A549 (cell line): ENCODE data around the gene GRIK4. TPM values are rescaled to one million over a fixed set of nuclear protein-coding genes. Genes with fewer than 3 reads are reported as not detected.

Experiments
- ATAC-seq, 2 experiments: fragments of 200-7000 bp in 1 of 2; fragments of >200 bp in 1 of 2; cut with Nextera tagmentation in 1 of 2; cut with Tn5 transposase in 1 of 2; 3 replicates each; pipeline versions ENCODE4 v1.8.0 to v1.9.1; 2018 to 2020; ENCODE audit warnings: mild to moderate bottlenecking in 1 of 2, moderate library complexity in 1 of 2
- CTCF ChIA-PET: fragments of 300-600 bp; sonication (Branson Sonifier 250); formaldehyde crosslinking; extraction: SDS; loops from one replicate; lab custom pipeline; 2021; ENCODE audit warnings: antibody characterized with exemption, inconsistent platforms; lab: Yijun Ruan, JAX
- POLR2A ChIA-PET: fragments of 350-600 bp; formaldehyde crosslinking; extraction: SDS; loops from one replicate; lab custom pipeline; 2021; ENCODE audit warnings: antibody characterized with exemption, inconsistent platforms; lab: Yijun Ruan, JAX
- DNase-seq, 2 experiments: peaks; one replicate each; pipeline versions ENCODE4 v3.0.0 to v3.0.0-alpha.2; 2011 to 2016; ENCODE audit warnings: low read depth in 1 of 2, low spot score in 1 of 2
- FAIRE-seq: peaks from 2 replicates; lab custom pipeline; 2011; peaks lifted over from hg19 to GRCh38; lab: Jason Lieb, UNC
- H3K27ac ChIP-seq, 2 experiments: fragments of >200 bp; sonication (Bioruptor Twin); formaldehyde crosslinking; 3 replicates each; pipeline ENCODE4 v1.5.1; 2016 to 2017
- H3K4me1 ChIP-seq: fragments of >200 bp; sonication (Bioruptor Twin); formaldehyde crosslinking; 3 replicates; pipeline ENCODE4 v1.6.1; 2016
- H3K4me2 ChIP-seq: fragments of >200 bp; sonication (Bioruptor Twin); formaldehyde crosslinking; 3 replicates; pipeline ENCODE4 v1.6.1; 2016
- H3K4me3 ChIP-seq: fragments of >200 bp; sonication (Bioruptor Twin); formaldehyde crosslinking; 3 replicates; pipeline ENCODE4 v1.5.1; 2016
- H3K9me3 ChIP-seq: fragments of >200 bp; sonication (Bioruptor Twin); formaldehyde crosslinking; 3 replicates; pipeline ENCODE4 v1.6.1; 2016
- BCL3 ChIP-seq: fragments of >200 bp; sonication (Bioruptor Twin); formaldehyde crosslinking; IDR thresholded peaks from 3 replicates; pipeline ENCODE4 v1.6.1; 2016
- CHD2 ChIP-seq: fragments of 150-350 bp; IDR thresholded peaks from 2 replicates; pipeline ENCODE4 v1.6.1; 2014; ENCODE audit warnings: low read length; ENCODE audit not compliant: partially characterized antibody
- E2F6 ChIP-seq: IDR thresholded peaks from 2 replicates; pipeline ENCODE4 v1.6.1; 2012; ENCODE audit warnings: low read depth, borderline replicate concordance
- EHMT2 ChIP-seq: fragments of 200-600 bp; sonication (generic); IDR thresholded peaks from 2 replicates; pipeline ENCODE4 v1.6.1; 2016; ENCODE audit warnings: antibody characterized with exemption, low read depth, mild to moderate bottlenecking, moderate library complexity
- EP300 ChIP-seq, 2 experiments: fragments of >200 bp; sonication (Bioruptor Twin); formaldehyde crosslinking; IDR thresholded peaks; 2 replicates in 1 of 2; 3 replicates in 1 of 2; pipeline ENCODE4 v1.6.1; 2016 to 2017
- ESRRA ChIP-seq: fragments of 150-350 bp; IDR thresholded peaks from 2 replicates; pipeline ENCODE4 v1.6.1; 2014; ENCODE audit warnings: mild to moderate bottlenecking, low read length, borderline replicate concordance
- FOSL2 ChIP-seq, 2 experiments: fragments of 450-650 bp in 1 of 2; fragments of >200 bp in 1 of 2; sonication (Bioruptor Twin) in 1 of 2; formaldehyde crosslinking; IDR thresholded peaks; 2 replicates each; pipeline versions ENCODE4 v1.5.0 to v1.6.1; 2016 to 2020; ENCODE audit warnings: mild to moderate bottlenecking in 1 of 2, moderate library complexity in 1 of 2
- FOXS1 ChIP-seq: fragments of 250-450 bp; sonication (Bioruptor Pico); IDR thresholded peaks from 2 replicates; pipeline ENCODE4 v1.5.0; 2020; ENCODE audit warnings: mild to moderate bottlenecking, moderate library complexity
- HEYL ChIP-seq: fragments of 250-450 bp; sonication (Bioruptor Pico); IDR thresholded peaks from 2 replicates; pipeline ENCODE4 v1.8.0; 2021; ENCODE audit warnings: mild to moderate bottlenecking, moderate library complexity
- HOXB13 ChIP-seq: fragments of 250-450 bp; sonication (Bioruptor Pico); IDR thresholded peaks from 2 replicates; pipeline ENCODE4 v1.5.0; 2020; ENCODE audit warnings: low read depth, mild to moderate bottlenecking, moderate library complexity
- KDM1A ChIP-seq: fragments of 200-600 bp; sonication (generic); IDR thresholded peaks from 2 replicates; pipeline ENCODE4 v1.6.1; 2016; ENCODE audit warnings: low read depth, mild to moderate bottlenecking
- KDM5A ChIP-seq: fragments of 200-600 bp; sonication (generic); IDR thresholded peaks from 2 replicates; pipeline ENCODE4 v1.6.1; 2016; ENCODE audit warnings: antibody characterized with exemption, mild to moderate bottlenecking
- MAFK ChIP-seq: fragments of 450-650 bp; IDR thresholded peaks from 2 replicates; pipeline ENCODE4 v1.6.1; 2014; ENCODE audit not compliant: partially characterized antibody
- MYC ChIP-seq: IDR thresholded peaks from 2 replicates; pipeline ENCODE4 v1.6.1; 2012; ENCODE audit warnings: mild to moderate bottlenecking, inconsistent platforms, low read length, improper control_type of control experiment, borderline replicate concordance
- NFE2L2 ChIP-seq: fragments of 150-350 bp; conservative IDR thresholded peaks from 2 replicates; pipeline ENCODE4 v1.6.1; 2014; ENCODE audit warnings: low read length
- NPAS2 ChIP-seq: fragments of 250-450 bp; sonication (Bioruptor Pico); IDR thresholded peaks from 2 replicates; pipeline ENCODE4 v1.8.0; 2022; ENCODE audit warnings: mild to moderate bottlenecking, moderate library complexity, borderline replicate concordance
- PHF8 ChIP-seq: fragments of 200-600 bp; sonication (generic); IDR thresholded peaks from 2 replicates; pipeline ENCODE4 v1.6.1; 2016; ENCODE audit warnings: low read depth, mild to moderate bottlenecking, antibody characterized with exemption, moderate library complexity, borderline replicate concordance
- POLR2A ChIP-seq: IDR thresholded peaks from 2 replicates; pipeline ENCODE4 v1.6.1; 2012; ENCODE audit warnings: mild to moderate bottlenecking, low read length
- POLR2AphosphoS2 ChIP-seq: conservative IDR thresholded peaks from 2 replicates; pipeline ENCODE4 v1.6.1; 2012; ENCODE audit warnings: low read length, improper control_type of control experiment, inconsistent platforms
- RCOR1 ChIP-seq: fragments of 150-350 bp; IDR thresholded peaks from 2 replicates; pipeline ENCODE4 v1.6.1; 2014; ENCODE audit warnings: antibody characterized with exemption, low read length, low read depth
- RNF2 ChIP-seq: fragments of 200-600 bp; sonication (generic); IDR thresholded peaks from 2 replicates; pipeline ENCODE4 v1.6.1; 2016; ENCODE audit warnings: low read depth, mild to moderate bottlenecking, antibody characterized with exemption, moderate library complexity, borderline replicate concordance
- SMC3 ChIP-seq: fragments of >200 bp; sonication (Bioruptor Twin); formaldehyde crosslinking; IDR thresholded peaks from 3 replicates; pipeline ENCODE4 v1.6.1; 2018; ENCODE audit warnings: inconsistent platforms
- TFCP2L1 ChIP-seq: fragments of 250-450 bp; sonication (Bioruptor Pico); IDR thresholded peaks from 2 replicates; pipeline ENCODE4 v1.5.0; 2021; ENCODE audit warnings: mild to moderate bottlenecking
- ZNF302 ChIP-seq: fragments of 250-450 bp; sonication (Bioruptor Pico); IDR thresholded peaks from 2 replicates; pipeline ENCODE4 v1.9.0; 2021; ENCODE audit warnings: inconsistent platforms, mild to moderate bottlenecking, moderate library complexity
- ZSCAN20 ChIP-seq: fragments of 250-450 bp; sonication (Bioruptor Pico); IDR thresholded peaks from 2 replicates; pipeline ENCODE4 v1.8.0; 2022; ENCODE audit warnings: mild to moderate bottlenecking, moderate library complexity
- WGBS: methylation state at CpG from one replicate; pipeline ENCODE4 v1.1.6; 2017; ENCODE audit errors: missing lambda C conversion rate; 5-methylcytosine and 5-hydroxymethylcytosine counted together
- polyA plus RNA-seq, 4 experiments: library from polyadenylated mRNA; depleted of rRNA in 3 of 4; stranded (reverse); fragments of >200 nt; fragmentation: RNase III in 1 of 4; extraction: RNeasy Plus Mini Kit Qiagen cat#74134 plus additional on column Dnase treatment in 1 of 4; gene quantifications; 2 replicates in 3 of 4; 3 replicates in 1 of 4; pipeline ENCODE4 v1.2.3, GENCODE V29; 2011 to 2017
- TF ChIP-seq, protein P1 (sequence below): IDR thresholded peaks from 2 replicates; pipeline ENCODE4 v1.6.1; 2012

GRIK4 gene
- polyA plus RNA-seq, 2 of the 4 experiments (the other 2 are of a cell fraction), result 0.01 TPM; not detected in 1

DNA sequence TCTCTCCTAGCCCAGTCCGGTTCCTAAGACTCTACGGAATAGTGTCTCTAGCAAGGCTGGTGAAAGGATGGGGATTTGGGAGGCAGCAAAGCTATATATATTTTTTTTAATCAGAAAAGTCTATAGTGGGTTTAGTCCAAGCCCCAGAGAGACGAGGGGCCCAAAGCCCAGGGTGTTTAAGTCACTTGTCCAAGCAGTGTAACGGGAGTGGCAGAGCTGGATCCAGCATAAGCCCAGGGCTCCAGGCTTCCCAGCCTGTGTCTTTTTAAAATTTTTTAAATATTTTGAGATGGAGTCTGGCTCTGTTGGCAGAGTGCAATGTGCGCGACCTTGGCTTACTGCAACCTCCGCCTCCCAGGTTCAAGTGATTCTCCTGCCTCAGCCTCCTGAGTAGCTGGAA is 6.8 kb downstream of the GRIK4 start:
- no peaks in the 10 kb centered on the region for H3K4me1 ChIP-seq
- TF ChIP-seq EHMT2 (no peak), TFCP2L1 (CRISPR knock-in tag) (no peak), NPAS2 (CRISPR knock-in tag) (no peak), KDM5A (no peak), ESRRA (no peak), HEYL (CRISPR knock-in tag) (no peak), FOXS1 (no peak), FOSL2 (IDR thresholded peaks at IDR 0.05) (no peak), FOSL2 (CRISPR knock-in tag; IDR thresholded peaks at IDR 0.05) (no peak), BCL3 (no peak), POLR2AphosphoS2 (no peak), ZNF302 (no peak), RCOR1 (no peak), SMC3 (no peak)
- TF ChIP-seq, protein P1, sequence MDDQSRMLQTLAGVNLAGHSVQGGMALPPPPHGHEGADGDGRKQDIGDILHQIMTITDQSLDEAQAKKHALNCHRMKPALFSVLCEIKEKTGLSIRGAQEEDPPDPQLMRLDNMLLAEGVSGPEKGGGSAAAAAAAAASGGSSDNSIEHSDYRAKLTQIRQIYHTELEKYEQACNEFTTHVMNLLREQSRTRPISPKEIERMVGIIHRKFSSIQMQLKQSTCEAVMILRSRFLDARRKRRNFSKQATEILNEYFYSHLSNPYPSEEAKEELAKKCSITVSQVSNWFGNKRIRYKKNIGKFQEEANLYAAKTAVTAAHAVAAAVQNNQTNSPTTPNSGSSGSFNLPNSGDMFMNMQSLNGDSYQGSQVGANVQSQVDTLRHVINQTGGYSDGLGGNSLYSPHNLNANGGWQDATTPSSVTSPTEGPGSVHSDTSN, result no peak
- ATAC-seq (no peak), FAIRE-seq (no peak), DNase-seq (no peak)
- no peaks in the 10 kb centered on the region for H3K9me3 ChIP-seq
- no peak overlapping the region for H3K4me3 ChIP-seq
- H3K4me2 ChIP-seq, result no peak overlapping the region
- ChIA-PET POLR2A (no interaction called here), CTCF (interaction anchor here (1.1 to 1.5 kb wide), 2 partner anchors 7 to 167 kb away, joined by 4 to 5 read pairs; partner anchors contain the start of gene GRIK4)
- WGBS, result 95% methylated on average over 7 of the region's 7 CpGs
- H3K27ac ChIP-seq, result no peak overlapping the region

DNA sequence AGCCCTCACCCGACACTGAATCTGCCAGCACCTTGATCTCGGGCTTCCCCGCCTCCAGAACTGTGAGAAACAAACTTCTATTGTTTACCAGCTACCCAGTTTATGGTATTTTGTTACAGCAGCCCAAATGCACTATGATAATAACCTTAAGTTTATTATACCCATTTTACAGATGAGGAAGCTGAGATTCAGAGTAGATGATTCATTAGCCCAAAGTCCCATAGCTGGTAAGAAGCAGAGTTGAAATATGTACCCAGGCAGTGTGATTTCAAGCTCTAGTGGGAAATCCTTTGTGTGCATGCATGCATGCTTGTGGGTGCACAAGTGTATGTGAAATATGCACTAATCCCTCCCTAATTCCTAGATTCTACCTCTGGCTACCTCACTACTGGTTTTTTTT is 7.9 kb downstream of the GRIK4 start:
- Histone ChIP-seq H3K9me3 (no peaks in the 10 kb centered on the region), H3K4me3 (no peak overlapping the region), H3K4me2 (no peak overlapping the region), H3K4me1 (no peaks in the 10 kb centered on the region), H3K27ac (no peak overlapping the region)
- ChIA-PET POLR2A (no interaction called here), CTCF (interaction anchor here (0.7 to 1.5 kb wide), 2 partner anchors 8 to 587 kb away, joined by 3 to 4 read pairs; partner anchors contain the start of gene GRIK4)
- FAIRE-seq (no peak), ATAC-seq (no peak), DNase-seq (no peak)
- TF ChIP-seq RNF2 (no peak), NFE2L2 (no peak), ESRRA (no peak), ZSCAN20 (CRISPR knock-in tag) (no peak), POLR2A (no peak), MAFK (no peak), CHD2 (no peak), KDM1A (no peak), MYC (no peak), PHF8 (no peak), HOXB13 (CRISPR knock-in tag) (no peak), EP300 (IDR thresholded peaks at IDR 0.05) (no peak), E2F6 (no peak)
- WGBS, result 77% methylated on average over 3 of the region's 3 CpGs
